Stimulated activated CD8-positive, alpha-beta memory T cell treated with anti-CD3 and anti-CD28 coated beads, Interleukin-2, amount 100 ng/mL, for 1 hour (primary cell): ENCODE measurements around the gene MARCKSL1.
"Not testable (repeated sequence)": the region's sequence is repeated elsewhere in the genome, so short reads cannot be mapped to it uniquely, and the experiment has no call there.

ENCODE experiments used
- DNase-seq, 2 donors: peaks; one replicate each; pipeline ENCODE4 v3.0.0-alpha.2; 2020; ENCODE audit warnings: low read depth in 2 of 2

MARCKSL1 gene, protein sequence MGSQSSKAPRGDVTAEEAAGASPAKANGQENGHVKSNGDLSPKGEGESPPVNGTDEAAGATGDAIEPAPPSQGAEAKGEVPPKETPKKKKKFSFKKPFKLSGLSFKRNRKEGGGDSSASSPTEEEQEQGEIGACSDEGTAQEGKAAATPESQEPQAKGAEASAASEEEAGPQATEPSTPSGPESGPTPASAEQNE

DNA sequence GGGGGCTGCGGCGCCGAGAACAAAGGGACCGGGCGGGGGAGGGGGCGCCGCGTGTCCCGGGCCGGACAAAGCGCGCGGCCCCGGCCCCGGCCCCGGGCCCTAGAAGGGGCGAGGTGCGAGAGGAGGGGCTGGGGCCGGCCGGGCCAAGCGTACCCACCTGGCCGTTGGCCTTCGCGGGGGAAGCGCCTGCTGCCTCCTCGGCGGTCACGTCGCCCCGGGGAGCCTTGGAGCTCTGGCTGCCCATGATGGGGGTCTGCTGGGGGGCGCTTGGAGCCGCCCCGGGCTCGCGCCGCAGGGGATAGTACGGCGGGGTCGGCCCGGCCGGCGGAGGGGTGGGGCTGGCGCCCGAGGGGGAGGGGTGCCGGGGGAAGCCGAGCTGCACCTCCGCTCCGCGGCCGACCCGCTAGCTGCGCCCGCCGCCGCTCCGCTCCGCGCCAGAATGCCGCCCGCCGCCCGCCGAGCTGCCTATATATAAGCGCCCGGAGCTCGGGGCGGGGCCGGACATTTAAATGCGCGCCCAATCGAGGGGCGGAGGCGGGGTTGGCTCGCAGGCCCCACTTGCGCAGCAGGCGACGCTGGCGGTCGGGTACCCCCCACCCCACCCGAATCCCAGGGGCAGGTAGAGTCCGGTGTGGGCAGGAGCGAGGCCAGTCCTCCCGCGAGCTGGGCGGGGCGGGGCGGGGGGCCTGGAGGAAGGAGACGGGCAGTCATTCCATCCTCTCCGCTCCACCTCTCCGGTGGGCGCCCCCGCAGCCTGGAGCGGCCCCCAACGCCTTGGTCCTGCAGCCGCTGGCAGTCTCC is at the start of gene MARCKSL1:
Gene MARCKSL1, minus strand, starts transcription at position 444 of the 801 bp plus-strand sequence. Its CDS starts 200 bp downstream, at position 244.
- peak; percentile 77 to 82 for DNase-seq

DNA sequence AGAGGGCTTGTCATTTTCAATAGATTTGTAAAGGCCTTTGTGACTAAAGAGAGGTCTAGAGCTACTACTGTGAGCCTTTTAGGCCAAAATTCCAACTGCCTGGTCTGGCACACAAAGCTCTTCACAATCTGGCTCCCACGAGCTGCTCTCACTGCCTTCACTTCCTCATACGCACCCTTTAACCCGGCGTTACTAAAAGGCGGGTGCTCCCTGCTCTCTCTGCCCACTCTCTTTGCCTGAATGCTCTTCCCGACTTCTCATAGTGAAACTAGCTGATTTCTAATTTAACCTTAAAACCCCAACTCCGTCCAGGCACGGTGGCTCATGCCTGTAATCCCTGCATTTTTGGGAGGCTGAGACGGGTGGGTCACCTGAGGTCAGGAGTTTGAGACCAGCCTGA is 44.0 kb upstream of the MARCKSL1 start:
- no peak for DNase-seq

DNA sequence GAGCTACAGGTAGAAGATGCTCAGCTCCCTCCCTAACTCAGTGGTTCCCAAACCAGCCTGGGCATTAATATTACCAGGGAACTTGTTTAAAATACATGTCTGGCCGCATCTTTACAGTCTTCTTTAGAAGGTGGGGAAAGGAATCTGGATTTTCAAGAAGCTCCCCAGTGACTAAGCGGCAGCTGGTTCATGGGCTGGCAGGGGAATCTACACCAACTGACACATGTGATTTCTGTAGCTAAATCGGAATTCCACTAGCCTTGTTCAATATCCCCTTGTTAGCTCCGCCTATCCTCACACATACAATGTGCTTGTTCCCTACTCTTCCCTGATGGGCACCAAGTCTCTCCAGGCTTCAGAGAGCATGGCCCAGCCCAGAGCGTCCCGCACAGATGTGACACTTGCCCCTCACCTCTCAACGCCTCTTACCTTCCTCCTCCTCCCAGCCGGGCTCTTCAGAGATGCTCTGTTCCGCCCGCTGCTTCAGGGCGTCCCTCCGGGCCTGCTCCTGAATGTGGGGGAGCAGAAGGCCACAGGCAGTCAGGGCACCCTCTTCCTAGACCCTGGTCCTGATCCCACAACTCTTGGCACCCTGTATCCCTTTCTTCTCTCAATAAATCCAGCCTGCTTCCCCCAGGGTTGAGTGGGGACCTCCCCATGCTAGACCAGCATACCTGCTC is 41.6 kb upstream of the MARCKSL1 start:
- no peak for DNase-seq

DNA sequence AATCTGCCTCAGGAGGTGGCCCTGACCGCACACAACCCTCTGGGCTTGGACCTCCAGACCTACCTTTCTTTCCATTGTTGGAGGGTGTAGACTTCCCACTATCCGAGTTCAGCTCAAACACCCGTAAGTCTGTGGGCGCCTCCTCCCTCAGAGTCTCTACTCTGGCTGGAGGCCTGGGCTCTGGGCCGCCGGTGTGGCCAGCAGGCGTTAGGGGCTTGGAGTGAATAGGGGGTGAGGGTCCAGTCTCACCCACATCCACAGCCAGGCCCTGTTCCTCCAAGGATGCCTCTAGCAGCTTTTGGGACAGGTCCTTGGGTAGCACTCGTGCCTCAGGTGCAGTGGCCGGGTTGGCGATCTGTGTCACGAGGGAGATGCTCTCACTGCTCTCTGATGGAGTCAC is 40.2 kb upstream of the MARCKSL1 start:
- no peak for DNase-seq

DNA sequence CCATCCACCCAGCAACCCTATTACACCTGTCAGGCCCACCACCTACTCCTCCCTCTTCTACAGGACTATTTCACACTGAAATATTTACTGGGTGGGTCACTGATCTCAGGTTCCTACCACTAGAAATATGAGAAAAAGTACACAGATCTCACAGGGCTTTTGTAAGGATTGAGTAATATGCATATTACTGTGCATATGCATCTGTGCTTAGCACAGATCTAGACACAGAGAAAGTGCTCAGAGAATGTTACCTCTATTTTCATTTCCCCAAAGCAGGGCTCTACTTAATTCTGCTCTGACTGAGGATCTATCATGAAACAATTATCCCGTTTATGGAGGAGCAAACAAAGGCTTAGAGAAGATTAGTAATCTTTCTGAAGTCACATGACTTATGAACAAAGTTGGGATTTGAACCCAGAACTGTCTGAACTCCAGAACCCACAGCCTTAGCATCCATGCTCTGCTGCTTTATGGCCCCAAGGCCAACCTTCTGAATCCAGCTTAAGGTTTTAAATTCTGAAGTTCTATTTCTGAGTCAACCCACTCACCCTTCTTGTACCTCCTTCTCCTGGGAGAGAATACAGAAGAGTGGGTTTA is 38.1 kb upstream of the MARCKSL1 start:
- DNase-seq: no peak

DNA sequence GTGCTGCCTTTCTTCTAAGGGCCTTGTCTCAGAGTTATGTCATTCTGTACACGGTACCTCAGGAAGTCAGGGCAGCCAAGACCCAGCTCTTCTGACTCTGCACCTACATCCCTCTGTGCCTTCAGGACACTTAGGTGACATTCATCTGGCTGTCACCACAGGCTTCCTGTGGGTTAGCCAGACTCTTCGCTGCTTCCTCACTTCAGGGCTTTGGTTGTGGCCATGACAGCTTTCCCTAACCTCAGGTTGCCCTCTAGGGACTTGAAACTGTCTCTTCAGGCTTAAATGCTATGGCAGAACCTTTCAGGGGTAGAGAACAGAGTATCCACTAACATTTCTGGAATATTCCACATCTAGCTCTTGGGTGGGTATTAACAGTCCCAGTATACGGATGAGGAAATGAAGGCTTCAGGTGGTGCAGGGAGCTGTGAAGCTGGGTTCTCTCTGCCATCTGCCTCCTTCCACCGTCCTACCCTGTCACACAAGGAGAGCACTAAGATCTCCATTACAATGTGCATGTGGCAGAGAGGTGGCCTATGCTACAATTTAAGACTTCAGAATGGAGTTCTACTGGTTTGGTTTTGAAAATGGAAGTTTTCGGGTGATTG is 36.2 kb upstream of the MARCKSL1 start:
- DNase-seq: peak in 1 of 2 donors; percentile 22

DNA sequence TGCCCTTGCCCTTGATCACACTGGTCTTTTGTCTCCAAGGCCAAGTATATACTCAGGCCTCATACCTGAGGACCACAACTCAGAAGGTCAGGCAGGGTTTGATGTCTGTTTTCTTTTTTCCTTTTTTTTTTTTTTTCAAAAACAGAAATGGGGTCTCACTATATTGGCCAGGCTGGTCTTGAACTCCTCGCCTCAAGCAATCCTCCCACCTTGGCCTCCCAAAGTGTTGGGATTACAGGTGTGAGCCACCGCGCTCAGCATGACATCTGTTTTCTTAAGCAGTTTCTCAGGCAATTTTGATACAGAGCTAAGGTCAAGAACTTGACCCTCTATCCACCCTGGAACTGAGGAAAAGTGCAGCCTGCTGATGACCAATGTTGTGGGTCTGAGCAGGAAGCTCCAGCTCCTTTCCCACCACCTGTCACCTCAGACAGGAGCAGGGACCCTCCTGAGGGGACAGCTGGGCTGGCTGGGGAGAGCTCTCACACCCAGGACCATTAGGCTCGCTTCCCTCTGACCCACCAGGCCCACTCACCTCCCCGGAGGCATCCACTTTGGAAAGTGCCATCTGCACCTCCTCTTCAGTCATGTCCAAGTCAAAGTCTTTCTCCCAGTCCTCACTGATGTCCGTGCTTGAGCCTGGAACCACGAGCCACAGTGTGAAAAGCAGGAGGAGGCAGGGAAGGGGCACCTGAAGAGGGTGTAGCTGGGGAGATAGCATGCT is 32.0 kb upstream of the MARCKSL1 start:
- DNase-seq: no peak

DNA sequence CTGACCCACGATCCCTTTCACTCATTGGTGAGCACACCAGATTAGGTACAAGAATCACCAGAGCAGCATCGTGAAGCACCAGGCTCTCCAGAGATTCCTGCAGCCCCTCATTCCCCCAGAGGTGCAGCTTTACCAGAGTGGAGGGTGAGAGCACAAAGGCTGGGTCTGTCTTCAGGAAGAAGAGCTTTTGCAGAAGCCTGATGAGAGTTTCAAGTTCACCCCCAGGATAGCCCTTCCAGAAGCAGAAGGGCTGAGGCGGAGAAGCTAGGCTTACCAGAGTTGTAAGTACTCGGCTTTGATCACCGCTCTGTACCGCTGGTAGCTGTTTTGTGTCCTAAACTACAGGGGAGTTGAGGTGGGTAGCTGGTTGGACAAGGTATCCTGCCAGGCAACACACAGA is 29.4 kb upstream of the MARCKSL1 start:
- no peak for DNase-seq

DNA sequence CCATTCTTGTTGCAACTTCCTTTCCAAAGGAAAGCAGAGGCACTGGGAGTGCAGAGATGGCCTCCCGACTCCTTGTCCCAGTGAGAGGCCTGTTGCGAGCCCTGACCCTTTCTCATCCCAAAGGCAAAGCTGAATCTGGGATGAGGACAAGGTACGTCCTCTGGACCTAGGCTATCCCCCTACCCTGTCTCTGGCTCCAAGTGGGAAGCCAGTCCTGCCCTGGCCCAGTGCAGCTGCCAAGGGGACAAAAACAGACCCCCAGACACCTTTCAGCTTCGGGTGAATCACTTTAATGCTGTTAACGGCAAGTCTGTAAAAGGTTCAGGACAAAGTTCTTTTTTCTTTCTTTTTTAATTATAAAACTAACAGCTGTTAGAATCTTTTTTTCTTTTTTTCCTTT is 28.8 kb upstream of the MARCKSL1 start:
- no peak for DNase-seq

DNA sequence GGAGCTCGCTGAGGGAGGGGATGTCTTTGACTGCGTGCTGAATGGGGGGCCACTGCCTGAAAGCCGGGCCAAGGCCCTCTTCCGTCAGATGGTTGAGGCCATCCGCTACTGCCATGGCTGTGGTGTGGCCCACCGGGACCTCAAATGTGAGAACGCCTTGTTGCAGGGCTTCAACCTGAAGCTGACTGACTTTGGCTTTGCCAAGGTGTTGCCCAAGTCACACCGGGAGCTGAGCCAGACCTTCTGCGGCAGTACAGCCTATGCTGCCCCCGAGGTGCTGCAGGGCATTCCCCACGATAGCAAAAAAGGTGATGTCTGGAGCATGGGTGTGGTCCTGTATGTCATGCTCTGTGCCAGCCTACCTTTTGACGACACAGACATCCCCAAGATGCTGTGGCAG is 27.7 kb upstream of the MARCKSL1 start:
- DNase-seq: no peak

DNA sequence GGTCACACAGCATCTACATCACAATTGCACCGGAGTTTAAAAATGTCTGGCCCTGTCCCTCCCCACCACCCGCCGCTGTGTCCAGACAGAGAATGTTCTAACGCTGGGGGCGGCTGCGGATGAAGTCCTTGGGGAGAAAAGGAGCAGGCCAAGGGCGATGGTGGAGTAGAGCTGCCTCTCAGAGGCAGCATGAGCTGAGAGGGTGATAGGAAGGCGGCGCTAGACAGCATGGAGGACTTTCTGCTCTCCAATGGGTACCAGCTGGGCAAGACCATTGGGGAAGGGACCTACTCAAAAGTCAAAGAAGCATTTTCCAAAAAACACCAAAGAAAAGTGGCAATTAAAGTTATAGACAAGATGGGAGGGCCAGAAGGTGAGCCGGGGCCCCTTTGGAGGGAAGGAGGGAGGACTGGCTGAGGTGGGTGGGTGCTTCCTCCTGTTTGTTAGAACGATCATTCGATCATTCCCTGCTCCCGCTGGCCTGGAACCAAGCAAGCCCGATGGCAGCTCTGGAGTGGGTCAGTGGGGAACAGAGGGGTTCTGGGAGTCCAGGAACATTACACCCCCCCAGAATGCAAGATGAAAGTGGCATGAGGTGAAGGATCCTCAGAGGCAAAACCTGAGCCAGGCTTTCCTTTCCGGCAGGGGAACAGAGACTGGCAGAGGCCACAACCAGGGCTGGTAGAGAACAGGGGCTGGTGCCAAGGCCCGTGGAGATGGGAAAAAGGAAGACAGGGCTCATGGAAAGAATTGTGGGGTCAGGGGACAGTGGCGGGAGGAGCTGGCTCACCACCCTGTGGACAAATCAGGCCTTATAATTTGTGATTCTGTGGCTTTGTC is 26.7 kb upstream of the MARCKSL1 start, which contains the start of the genes FAM229A and TSSK3:
Gene FAM229A, minus strand, starts transcription at position 12 of the 840 bp plus-strand sequence. CDS start 394 bp downstream, outside the sequence.
Gene TSSK3, plus strand, starts transcription at position 66 of the 840 bp plus-strand sequence. Its CDS starts 163 bp downstream, at position 229.
- no peak for DNase-seq

DNA sequence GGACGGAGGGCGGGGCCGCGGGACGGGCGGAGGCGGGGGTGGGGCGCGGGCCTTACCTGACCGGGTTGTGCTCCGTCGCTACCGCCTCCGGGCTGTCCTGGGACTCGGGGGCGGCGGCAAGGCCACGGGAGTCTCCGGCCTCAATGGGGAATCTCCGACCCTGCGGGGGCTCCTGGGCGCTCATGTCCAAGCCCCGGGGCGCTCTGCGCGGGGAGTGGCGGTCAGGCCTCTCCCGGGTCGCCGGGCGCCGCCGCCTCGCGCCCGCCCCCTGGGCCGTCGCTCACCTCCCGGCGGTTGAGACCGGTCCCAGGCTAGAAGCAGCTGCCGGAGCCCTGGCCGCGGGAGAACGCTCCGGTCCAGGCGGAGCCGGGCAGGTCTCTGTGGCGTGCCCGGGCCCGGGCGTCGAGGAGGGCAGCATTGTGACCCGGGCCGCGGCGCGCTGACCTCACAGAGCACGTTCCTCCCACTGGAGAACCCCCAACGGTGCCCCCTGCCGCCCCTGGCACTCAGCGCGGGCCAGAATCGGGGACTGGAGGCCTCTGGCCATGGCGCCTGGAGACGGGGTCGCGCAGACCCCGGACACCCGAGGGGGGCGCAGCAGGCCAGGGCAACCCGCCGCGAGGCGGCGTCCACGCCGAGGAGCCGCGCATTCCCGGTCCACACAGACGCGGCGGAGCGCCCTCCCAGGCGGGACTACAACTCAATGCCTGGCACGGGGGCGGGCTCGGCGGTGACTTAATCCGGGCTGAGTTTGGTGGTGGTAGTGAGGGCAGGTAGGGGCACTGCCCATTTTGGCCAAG is 25.8 kb upstream of the MARCKSL1 start:
- no peak for DNase-seq

DNA sequence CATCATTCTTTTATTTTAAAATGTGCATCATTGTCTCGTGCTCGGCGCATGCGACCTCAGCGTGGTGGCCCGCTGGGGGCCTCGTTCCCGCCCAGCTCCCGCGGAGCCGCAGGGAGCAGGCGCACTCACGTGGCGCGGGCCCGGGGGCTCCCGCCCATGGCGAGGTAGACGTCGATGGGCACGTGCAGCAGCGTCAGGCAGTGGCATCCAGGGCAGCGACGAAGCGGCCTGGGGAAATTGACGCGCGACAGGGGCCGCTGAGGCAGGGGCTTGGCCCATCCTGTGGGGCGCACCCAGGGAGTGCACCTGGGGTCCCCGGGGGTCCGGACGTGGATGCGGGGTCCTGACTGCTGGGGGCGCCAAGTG is 25.3 kb upstream of the MARCKSL1 start:
- DNase-seq: no peak

DNA sequence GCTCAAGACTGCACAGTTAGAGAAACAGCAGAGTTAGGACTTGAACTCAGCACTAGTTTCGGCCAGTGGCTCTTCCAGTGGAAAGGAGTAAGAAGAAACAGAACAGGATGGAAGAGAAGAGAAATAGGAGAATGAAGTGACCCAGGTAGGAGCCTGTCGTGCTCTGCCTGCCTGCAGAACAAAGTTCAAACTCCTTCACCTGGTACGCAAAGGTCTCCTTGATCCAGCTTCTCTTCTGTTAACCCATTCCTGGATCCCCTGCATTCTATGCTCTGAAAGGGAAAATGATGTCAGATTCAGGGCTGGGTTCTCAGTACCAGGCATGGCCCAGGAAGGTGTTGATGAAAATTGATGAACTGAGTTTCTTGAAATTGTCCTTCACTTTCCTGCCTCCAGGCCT is 22.4 kb upstream of the MARCKSL1 start:
- no peak for DNase-seq

DNA sequence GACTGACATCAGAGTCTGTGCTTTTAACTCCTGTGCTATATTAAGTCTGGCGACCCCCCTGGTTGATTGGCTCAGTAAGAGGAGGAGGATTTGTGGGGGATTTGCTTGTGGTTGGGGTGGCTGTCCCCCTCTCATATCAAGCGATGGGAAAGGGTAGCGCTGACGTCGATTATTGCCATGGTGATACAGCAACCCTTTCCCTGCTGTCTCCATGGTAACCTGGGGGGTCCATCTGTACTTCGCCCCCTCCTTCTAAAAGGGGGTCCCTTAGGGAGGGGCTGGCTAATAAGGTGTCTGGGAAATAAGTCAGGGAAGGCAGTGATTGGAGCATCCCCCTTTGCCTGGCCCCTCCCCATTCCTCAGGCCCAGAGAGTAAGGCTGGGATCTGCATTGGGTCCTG is 21.6 kb upstream of the MARCKSL1 start:
- no peak for DNase-seq

DNA sequence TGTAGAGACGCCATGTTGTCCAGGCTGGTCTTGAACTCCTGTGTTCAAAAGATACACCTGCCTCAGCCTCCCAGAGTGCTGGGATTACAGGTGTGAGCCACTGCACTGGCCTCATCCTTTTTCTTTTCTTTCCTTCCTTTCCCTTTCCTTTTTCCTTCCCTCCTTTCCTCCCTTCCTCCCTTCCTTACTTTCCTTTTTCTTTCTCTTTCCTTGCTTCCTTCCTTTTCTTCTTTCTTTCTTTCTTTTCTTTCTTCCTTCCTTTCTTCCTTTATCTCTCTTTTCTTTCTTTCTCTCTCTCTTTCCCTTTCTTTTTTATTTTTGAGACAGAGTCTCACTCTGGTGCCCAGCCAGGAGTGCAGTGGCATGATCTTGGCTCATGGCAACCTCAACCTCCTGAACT is 20.4 kb upstream of the MARCKSL1 start:
- no peak for DNase-seq

DNA sequence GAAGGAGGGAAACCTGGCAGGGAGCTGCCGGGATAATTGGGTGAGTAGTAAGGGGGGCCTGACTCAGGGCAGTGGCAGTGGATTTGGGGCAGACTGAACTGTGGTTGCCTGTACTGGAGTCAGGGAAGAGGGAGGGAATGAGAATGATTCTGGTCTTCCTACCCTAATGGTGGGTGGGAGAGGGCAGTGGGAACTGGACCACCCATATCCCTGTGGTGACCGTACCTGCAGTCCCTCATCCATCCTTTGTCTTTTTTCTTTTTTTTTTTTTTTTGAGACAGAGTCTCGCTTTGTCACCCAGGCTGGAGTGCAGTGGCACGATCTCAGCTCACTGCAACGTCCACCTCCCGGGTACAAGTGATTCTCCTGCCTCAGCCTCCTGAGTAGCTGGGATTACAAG is 19.7 kb upstream of the MARCKSL1 start:
- not testable (repeated sequence) for DNase-seq

DNA sequence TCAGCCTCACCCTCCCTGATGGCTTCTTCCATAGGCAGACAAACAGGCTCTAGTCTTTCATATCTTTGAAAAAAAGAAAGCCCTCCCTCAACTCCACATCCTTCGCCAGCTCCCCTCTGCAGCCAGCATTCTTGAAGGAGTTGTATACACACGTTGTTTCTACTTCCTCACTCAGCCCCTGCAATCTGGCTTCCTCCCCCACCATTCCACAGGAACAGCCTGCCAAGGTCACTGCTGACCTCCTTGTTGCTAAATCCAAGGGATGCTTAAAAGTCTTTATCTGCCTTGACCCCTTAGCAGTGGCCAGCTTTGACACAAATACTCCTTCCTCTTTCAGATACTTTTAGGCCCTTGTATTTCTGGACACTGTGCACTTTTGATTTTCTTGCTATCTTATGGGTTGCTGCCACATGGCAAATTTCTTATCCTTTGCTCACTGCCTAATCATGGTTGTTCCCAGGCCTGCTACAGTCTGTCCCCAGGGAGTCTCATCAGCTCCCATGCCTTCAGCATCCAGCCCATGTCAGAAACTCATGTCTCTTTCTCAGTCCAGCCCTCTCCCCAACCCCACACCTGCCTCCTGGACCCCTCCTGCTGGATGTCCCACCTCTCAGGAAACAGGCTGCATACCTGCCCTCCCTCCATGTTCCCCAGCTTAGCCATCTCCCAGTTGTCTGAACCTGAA is 18.0 kb upstream of the MARCKSL1 start:
- DNase-seq: no peak

DNA sequence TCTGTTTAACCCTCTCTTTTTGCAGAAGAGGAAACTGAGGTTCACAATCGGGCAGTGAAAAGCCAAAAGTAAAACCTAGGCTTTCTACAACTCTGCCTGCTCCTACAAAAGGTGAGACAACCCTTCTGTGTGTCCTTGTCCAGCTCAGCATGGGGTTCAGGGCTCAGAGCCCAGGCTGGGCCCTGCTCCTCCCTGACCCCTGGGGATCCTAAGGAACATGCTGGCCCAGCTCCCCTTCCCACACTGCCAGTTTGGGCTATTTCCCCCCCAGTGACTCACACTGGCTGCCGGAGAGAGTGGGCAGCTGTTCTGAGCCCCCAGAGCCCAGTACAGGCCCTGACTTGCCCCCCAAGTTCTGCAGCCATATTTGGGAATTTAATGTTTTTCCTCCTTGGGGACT is 17.4 kb upstream of the MARCKSL1 start:
- DNase-seq: no peak
